Testis (tissue), 3 donors: ENCODE measurements around the gene LPIN3. TPM values are rescaled to one million over a fixed set of nuclear protein-coding genes. Genes with fewer than 3 reads are reported as not detected.

ENCODE experiments used
- DNase-seq: peaks from one replicate; pipeline ENCODE4 v3.0.0-alpha.2; 2019
- H3K27ac ChIP-seq, 2 donors: fragments of 200-600 bp; sonication (generic); one replicate each; pipeline ENCODE4 v1.5.1; 2019
- H3K27me3 ChIP-seq: fragments of 200-600 bp; sonication (generic); one replicate; pipeline ENCODE4 v1.5.1; 2019
- H3K36me3 ChIP-seq: fragments of 200-600 bp; sonication (generic); one replicate; pipeline ENCODE4 v1.5.1; 2017; ENCODE audit warnings: low read depth; ENCODE audit errors: missing control alignments
- H3K4me1 ChIP-seq: fragments of 200-600 bp; sonication (generic); one replicate; pipeline ENCODE4 v1.5.1; 2019
- H3K4me3 ChIP-seq, 2 donors: fragments of 200-600 bp; sonication (generic); one replicate each; pipeline ENCODE4 v1.5.1; 2017 to 2019
- H3K9me3 ChIP-seq: fragments of 200-600 bp; sonication (generic); one replicate; pipeline ENCODE4 v1.5.1; 2017
- POLR2A ChIP-seq: fragments of 450-650 bp; IDR thresholded peaks from one replicate; pipeline ENCODE4 v1.6.1; 2017; ENCODE audit warnings: antibody characterized with exemption, mild to moderate bottlenecking, moderate library complexity
- WGBS, 2 donors: methylation state at CpG; one replicate each; pipeline ENCODE4 v1.1.5; 2018; 5-methylcytosine and 5-hydroxymethylcytosine counted together
- intact Hi-C: fragments of 100-400 bp; cut with DNase I; formaldehyde crosslinking; loops from one replicate; pipeline ENCODE4 v1.15.1; 2023; ENCODE audit warnings: low total_unique reads
- polyA plus RNA-seq: library from polyadenylated mRNA; stranded (reverse); fragments of 350-450 nt; fragmentation: Illumina TruSeq; extraction: RNeasy Lipid Tissue Mini Kit (QIAGEN cat#74804); gene quantifications from one replicate; pipeline ENCODE4 v1.2.3, GENCODE V29; 2014; ENCODE audit warnings: low read depth, low replicate concordance; ENCODE audit not compliant: insufficient read depth
- total RNA-seq, 2 donors: library from RNA; depleted of rRNA; stranded (reverse); fragments of >200 nt; gene quantifications; one replicate each; pipeline ENCODE4 v1.2.3, GENCODE V29; 2016
- TF ChIP-seq, protein P1 (sequence below), 3 experiments: fragments of 450-650 bp in 2 of 3; fragments of 200-600 bp in 1 of 3; sonication (generic) in 1 of 3; IDR thresholded peaks; one replicate each; pipeline ENCODE4 v1.5.1; 2016 to 2019; ENCODE audit warnings: antibody characterized with exemption in 3 of 3, mild to moderate bottlenecking in 2 of 3, moderate library complexity in 1 of 3

Gene LPIN3
- total and polyA plus RNA-seq, 3 donors from 2014 or later = 7.6 to 13.6 (median 9.9) TPM

DNA sequence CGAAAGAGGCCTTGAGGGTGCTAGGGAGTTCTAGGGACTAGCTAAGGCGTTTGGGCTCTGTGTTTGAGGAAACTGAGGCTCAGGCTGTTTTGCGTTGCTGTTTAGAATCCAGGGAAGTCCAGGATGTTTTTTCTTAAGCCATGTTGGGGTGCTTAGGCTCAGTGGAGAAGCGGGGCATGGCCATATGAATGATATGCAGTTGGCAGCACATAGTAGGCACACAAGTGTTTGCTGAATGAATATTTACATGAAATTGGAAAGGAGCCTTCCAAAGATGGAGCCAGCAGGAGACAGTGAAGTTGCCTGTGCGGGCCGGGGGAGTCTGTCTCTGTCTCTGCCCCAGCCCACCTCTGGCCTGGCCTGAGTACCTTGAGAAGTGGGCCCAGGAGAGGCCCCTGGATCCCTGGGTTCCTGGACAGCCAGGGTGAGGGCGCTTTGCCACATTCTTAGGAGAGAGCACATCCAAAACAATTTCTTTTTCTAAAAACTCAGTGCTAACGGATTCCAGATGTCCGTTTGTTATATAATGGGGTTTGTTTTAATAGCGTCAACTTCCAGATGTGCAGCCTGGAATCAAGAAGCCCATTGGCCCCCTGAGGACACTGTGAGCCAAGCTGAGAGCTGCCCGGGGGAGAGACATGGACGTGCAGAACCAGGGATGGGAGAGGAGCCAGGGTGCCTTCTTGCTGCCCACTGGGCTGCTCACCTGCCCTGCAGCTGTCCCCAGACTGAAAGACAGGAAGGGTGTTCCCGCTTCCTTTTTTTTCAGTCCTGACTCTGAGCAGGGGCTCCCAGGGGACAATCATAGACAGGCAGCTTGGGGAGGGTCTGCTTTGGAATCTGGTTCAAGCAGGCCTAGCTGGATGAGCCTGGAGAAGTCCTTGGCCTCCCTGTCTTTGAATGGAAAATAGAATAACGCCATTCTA is 46.1 kb downstream of the LPIN3 start:
- no peak for DNase-seq
- intact Hi-C loops = no loop called here
- H3K9me3 ChIP-seq = no peaks in the 10 kb centered on the region
- no peak for TF ChIP-seq POLR2A
- TF ChIP-seq, protein P1, sequence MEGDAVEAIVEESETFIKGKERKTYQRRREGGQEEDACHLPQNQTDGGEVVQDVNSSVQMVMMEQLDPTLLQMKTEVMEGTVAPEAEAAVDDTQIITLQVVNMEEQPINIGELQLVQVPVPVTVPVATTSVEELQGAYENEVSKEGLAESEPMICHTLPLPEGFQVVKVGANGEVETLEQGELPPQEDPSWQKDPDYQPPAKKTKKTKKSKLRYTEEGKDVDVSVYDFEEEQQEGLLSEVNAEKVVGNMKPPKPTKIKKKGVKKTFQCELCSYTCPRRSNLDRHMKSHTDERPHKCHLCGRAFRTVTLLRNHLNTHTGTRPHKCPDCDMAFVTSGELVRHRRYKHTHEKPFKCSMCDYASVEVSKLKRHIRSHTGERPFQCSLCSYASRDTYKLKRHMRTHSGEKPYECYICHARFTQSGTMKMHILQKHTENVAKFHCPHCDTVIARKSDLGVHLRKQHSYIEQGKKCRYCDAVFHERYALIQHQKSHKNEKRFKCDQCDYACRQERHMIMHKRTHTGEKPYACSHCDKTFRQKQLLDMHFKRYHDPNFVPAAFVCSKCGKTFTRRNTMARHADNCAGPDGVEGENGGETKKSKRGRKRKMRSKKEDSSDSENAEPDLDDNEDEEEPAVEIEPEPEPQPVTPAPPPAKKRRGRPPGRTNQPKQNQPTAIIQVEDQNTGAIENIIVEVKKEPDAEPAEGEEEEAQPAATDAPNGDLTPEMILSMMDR (IDR thresholded peaks at IDR 0.05) = no peak
- no peaks in the 10 kb centered on the region for H3K36me3 ChIP-seq
- no peak overlapping the region for H3K27ac ChIP-seq
- H3K4me3 ChIP-seq = no peak overlapping the region
- H3K27me3 ChIP-seq = no peaks in the 10 kb centered on the region
- H3K4me1 ChIP-seq = peaks cover 23% of the 10 kb centered on the region
- 64 to 69% methylated on average over 14 of the region's 14 CpGs for WGBS, 2 donors

- DNase-seq = no peak
- TF ChIP-seq, protein P1 (IDR thresholded peaks at IDR 0.05) = no peak
- no peak for TF ChIP-seq POLR2A
- H3K27ac ChIP-seq = no peak overlapping the region
- H3K4me1 ChIP-seq = peaks cover 28% of the 10 kb centered on the region
- intact Hi-C loops = no loop called here
- no peaks in the 10 kb centered on the region for H3K27me3 ChIP-seq
- no peaks in the 10 kb centered on the region for H3K36me3 ChIP-seq
- no peak overlapping the region for H3K4me3 ChIP-seq
- 32 to 55% methylated on average over 6 to 9 of the region's 9 CpGs for WGBS, 2 donors
- no peaks in the 10 kb centered on the region for H3K9me3 ChIP-seq
These were observed 46.8 kb downstream of the LPIN3 start for GRCh38 chr20:41387444-41387851.

- 67 to 83% methylated on average over 3 of the region's 3 CpGs for WGBS, 2 donors
These were observed 50.3 kb downstream of the LPIN3 start for GRCh38 chr20:41390889-41391288.

DNA sequence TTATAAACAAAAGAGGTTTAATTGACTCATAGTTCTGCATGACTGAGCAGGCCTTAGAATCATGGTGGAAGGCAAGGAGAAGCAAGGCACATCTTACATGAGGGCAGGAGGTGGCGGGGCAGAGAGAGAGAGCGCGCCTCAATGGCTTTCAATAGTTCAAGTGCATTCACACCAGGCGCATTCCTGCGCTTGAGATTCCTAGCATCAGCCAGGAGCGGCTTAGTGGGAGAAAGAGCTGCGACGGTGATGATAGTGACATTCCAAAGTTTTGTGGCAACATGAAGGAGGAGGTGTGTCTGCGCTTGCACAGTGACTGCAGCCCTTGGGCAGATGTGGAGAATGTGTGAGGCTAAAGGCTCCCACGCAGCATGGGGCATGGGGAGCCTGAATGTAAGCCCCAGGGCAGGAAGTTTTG is 51.0 kb downstream of the LPIN3 start:
- Histone ChIP-seq H3K27me3 (no peaks in the 10 kb centered on the region), H3K9me3 (no peaks in the 10 kb centered on the region), H3K36me3 (no peaks in the 10 kb centered on the region), H3K4me1 (peaks cover 57% of the 10 kb centered on the region), H3K4me3 (no peak overlapping the region), H3K27ac (peak overlapping the region in 1 of 2 donors; percentile 77)
- no peak for DNase-seq
- 51% methylated on average over 10 of the region's 10 CpGs for WGBS, 2 donors
- TF ChIP-seq POLR2A = no peak
- TF ChIP-seq, protein P1 (IDR thresholded peaks at IDR 0.05) = no peak
- intact Hi-C loops = no loop called here

More at GRCh38 chr20:41390889-41391288, 50.3 kb downstream of the LPIN3 start:
- Histone ChIP-seq H3K36me3 (no peaks in the 10 kb centered on the region), H3K4me1 (peaks cover 51% of the 10 kb centered on the region), H3K27me3 (no peaks in the 10 kb centered on the region), H3K9me3 (no peaks in the 10 kb centered on the region), H3K4me3 (no peak overlapping the region), H3K27ac (no peak overlapping the region)
- intact Hi-C loops = no loop called here
- TF ChIP-seq, protein P1 (IDR thresholded peaks at IDR 0.05) = no peak
- TF ChIP-seq POLR2A = no peak
- DNase-seq = no peak
